IMR-90 (cell line): ENCODE data around the gene TMEM131. TPM values are rescaled to one million over a fixed set of nuclear protein-coding genes. Genes with fewer than 3 reads are reported as not detected.

Experiments
- RCOR1 ChIP-seq: IDR thresholded peaks from 2 replicates; pipeline ENCODE4 v1.6.1; 2012; ENCODE audit warnings: mild to moderate bottlenecking, low read length, improper control_type of control experiment; ENCODE audit not compliant: insufficient replicate concordance
- polyA plus RNA-seq, 3 experiments: library from polyadenylated mRNA; depleted of rRNA; stranded (reverse); fragments of >200 nt; gene quantifications; 2 replicates each; pipeline ENCODE4 v1.2.3, GENCODE V29; 2012; ENCODE audit warnings: low replicate concordance in 1 of 3
- total RNA-seq: library from RNA; depleted of rRNA; stranded (reverse); fragments of >200 nt; gene quantifications from 2 replicates; pipeline ENCODE4 v1.2.3, GENCODE V29; 2012
- TF ChIP-seq, protein P1 (sequence below): conservative IDR thresholded peaks from 2 replicates; pipeline ENCODE4 v1.5.1; 2012; ENCODE audit warnings: mild to moderate bottlenecking, low read depth, low read length, improper control_type of control experiment

The TMEM131 gene
- total and polyA plus RNA-seq, 2 of the 4 experiments (the other 2 are of a cell fraction), result 13.3 to 14.0 TPM

DNA sequence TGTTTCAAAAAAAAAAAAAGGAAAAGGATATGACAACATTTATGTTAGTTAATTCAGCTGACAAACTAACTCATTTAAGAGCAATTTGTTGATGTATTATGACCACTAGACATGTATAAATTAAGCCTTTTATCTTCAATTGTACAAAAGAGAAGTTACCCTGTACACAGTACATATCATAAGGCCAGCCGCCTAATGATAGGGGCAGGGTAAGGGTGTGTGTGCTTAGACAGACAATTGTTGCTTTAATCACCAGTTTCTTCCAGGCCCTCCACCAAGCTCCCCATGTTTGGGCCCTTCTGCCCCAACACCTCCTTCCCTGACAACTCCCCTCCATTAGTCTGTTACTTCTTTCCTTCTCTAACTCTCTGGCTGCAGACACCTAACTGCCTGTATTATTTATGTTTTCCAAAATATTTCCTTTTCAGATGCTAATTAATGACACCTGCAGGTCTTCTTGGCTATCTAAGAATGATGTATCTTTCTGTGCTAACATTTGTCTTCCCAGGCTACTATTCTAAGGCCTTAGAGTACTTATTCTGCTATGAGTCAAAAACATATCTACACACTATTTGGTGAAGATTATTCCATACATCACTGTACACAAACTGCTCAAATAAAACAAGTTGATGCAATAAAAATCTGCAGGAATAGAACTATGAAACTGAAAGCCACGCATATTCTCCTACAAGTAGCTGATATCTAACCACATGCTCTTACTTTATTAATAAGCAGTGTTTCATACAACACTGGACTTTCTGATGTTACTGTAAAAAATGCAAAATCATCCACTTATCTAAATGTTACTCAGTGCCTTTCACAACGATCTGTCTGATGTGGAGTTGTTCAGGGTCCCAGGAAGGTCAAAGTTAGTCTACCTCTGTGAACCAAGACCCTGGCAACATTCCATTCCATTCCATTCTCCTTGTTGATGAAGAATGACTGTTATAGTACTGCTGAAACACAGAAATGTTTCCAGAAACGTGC, 26.4 kb downstream of the TMEM131 start (continued):
- TF ChIP-seq, protein P1, sequence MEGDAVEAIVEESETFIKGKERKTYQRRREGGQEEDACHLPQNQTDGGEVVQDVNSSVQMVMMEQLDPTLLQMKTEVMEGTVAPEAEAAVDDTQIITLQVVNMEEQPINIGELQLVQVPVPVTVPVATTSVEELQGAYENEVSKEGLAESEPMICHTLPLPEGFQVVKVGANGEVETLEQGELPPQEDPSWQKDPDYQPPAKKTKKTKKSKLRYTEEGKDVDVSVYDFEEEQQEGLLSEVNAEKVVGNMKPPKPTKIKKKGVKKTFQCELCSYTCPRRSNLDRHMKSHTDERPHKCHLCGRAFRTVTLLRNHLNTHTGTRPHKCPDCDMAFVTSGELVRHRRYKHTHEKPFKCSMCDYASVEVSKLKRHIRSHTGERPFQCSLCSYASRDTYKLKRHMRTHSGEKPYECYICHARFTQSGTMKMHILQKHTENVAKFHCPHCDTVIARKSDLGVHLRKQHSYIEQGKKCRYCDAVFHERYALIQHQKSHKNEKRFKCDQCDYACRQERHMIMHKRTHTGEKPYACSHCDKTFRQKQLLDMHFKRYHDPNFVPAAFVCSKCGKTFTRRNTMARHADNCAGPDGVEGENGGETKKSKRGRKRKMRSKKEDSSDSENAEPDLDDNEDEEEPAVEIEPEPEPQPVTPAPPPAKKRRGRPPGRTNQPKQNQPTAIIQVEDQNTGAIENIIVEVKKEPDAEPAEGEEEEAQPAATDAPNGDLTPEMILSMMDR, result no peak
- no peak for TF ChIP-seq RCOR1
